BE2C (cell line): ENCODE data around the gene ASB8.
A peak's percentile ranks its signal among the peaks of the same experiment; 100 is the strongest.

Experiments used
- DNase-seq: peaks from one replicate; pipeline ENCODE4 v3.0.0-alpha.2; 2020
- H3K27me3 ChIP-seq: fragments of 250-450 bp; sonication (Bioruptor Pico); 2 replicates; pipeline ENCODE4 v1.5.1; 2020; ENCODE audit warnings: mild to moderate bottlenecking
- H3K36me3 ChIP-seq: fragments of 250-450 bp; sonication (Bioruptor Pico); 2 replicates; pipeline ENCODE4 v1.5.1; 2020; ENCODE audit warnings: mild to moderate bottlenecking
- H3K4me1 ChIP-seq: fragments of 250-450 bp; sonication (Bioruptor Pico); 2 replicates; pipeline ENCODE4 v1.5.1; 2020
- H3K4me3 ChIP-seq: 2 replicates; pipeline ENCODE4 v1.5.1; 2011; ENCODE audit warnings: low read depth, low read length
- H3K9me3 ChIP-seq: fragments of 250-450 bp; sonication (Bioruptor Pico); 2 replicates; pipeline ENCODE4 v1.5.1; 2020
- TF ChIP-seq, protein P1 (sequence below): IDR thresholded peaks from 2 replicates; pipeline ENCODE4 v1.5.1; 2012; ENCODE audit warnings: mild to moderate bottlenecking, low read depth, low read length

The ASB8 gene

GRCh38 chr12:48192861-48193260, 35.5 kb upstream of the ASB8 start:
- TF ChIP-seq, protein P1, sequence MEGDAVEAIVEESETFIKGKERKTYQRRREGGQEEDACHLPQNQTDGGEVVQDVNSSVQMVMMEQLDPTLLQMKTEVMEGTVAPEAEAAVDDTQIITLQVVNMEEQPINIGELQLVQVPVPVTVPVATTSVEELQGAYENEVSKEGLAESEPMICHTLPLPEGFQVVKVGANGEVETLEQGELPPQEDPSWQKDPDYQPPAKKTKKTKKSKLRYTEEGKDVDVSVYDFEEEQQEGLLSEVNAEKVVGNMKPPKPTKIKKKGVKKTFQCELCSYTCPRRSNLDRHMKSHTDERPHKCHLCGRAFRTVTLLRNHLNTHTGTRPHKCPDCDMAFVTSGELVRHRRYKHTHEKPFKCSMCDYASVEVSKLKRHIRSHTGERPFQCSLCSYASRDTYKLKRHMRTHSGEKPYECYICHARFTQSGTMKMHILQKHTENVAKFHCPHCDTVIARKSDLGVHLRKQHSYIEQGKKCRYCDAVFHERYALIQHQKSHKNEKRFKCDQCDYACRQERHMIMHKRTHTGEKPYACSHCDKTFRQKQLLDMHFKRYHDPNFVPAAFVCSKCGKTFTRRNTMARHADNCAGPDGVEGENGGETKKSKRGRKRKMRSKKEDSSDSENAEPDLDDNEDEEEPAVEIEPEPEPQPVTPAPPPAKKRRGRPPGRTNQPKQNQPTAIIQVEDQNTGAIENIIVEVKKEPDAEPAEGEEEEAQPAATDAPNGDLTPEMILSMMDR: no peak
- peaks cover 4% of the 10 kb centered on the region for H3K4me1 ChIP-seq
- H3K36me3 ChIP-seq: no peaks in the 10 kb centered on the region
- no peak for DNase-seq
- H3K9me3 ChIP-seq: no peaks in the 10 kb centered on the region
- no peaks in the 10 kb centered on the region for H3K27me3 ChIP-seq
- no peak overlapping the region for H3K4me3 ChIP-seq

DNA sequence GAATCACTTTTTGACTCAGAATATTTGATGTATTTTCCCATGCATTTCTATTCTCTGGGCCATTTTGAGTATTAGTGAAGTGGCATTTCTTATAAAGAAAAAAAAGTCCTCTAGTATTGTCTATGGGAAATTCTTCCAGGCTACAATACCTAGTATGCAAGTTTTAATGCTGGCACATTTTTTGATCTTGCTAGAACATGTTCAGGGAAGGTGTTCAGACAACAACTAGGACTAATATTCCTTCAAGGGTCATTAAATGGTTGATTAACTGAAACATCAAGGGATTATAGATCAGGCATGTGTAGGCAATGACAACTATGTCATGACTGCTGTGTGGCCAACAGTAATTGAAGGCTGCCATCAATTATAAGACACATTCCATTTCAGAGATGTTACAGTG, 33.8 kb upstream of the ASB8 start:
- DNase-seq: no peak
- TF ChIP-seq, protein P1: no peak
- H3K4me3 ChIP-seq: no peak overlapping the region
- H3K36me3 ChIP-seq: no peaks in the 10 kb centered on the region
- H3K4me1 ChIP-seq: no peaks in the 10 kb centered on the region
- no peaks in the 10 kb centered on the region for H3K9me3 ChIP-seq
- no peaks in the 10 kb centered on the region; the same call in 1 of the 2 replicates for H3K27me3 ChIP-seq

DNA sequence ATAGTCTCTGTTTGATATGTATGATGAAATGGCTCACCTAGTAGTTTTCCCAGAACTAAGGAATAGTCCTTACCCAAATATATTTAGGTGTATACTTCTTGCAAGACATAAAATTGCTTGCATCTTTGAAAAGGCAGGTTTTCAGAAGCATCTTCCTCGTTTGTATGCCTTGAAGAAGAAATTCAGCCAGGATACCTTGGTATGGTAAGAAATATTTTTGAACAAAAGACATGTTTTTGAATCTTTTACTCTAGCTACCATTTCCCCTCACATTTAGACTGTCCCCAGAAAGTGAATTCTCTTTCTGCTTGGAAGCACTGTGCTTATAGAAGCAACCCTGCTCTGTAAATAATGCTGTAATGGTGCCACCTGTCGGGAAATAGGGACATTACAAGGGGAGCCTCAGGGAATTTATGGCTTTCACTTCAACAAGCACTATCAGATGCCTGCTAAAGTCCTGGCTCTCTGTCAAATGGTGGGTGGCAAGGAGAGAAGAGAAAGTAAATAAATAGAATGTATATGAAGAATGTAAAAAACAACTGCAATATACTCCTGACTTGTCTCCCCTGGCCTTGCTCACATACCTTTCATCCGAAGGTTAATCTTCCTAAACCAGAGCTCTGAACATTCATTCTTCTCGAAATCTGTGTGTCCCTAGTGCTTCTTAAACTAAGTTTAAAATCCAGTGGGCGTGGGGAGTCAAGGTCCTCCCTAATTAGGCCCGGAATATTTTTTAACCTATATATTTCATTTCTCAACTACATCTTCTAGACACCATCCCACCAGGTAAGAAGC, 32.2 kb upstream of the ASB8 start:
- TF ChIP-seq, protein P1: peak; percentile 87
- peak; percentile 66 for DNase-seq
- Histone ChIP-seq H3K9me3 (no peaks in the 10 kb centered on the region), H3K4me1 (no peaks in the 10 kb centered on the region), H3K36me3 (no peaks in the 10 kb centered on the region), H3K4me3 (no peak overlapping the region), H3K27me3 (peaks cover 15% of the 10 kb centered on the region)

DNA sequence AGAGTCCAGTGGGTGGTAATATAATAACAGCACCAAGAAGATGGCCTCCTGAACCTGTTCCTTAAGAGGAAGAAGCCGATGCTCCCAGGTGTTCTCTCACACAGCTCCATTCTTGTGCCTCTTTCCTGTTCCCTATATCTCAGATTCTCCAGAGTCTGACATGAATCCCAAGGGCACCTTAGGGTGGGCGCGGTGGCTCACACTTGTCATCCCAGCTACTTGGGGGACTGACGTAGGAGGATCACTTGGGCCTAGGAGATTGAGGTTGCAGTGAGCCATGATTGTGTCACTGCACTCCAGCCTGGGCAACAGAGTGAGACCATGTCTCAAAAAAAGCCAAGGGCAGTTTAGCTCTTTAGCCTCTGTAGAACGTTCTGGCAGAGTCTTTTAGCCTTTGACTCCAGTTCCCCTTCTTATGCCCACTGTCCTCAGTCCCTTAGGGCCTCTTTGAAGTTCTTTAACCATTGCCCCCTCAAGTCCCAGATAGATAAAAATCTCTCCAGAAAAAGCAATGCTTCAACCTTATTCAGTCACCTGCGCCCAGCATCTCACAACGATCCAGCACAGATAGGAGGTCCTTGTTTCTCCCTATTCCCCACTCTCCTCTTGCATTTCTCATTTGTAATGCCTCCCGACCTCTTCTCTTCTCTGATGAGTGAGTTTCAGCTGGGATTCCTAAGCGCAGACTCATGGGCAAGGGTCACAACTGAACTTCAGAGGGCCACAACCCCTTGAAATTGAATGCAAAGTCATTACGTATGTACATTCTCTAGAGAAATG, 30.8 kb upstream of the ASB8 start:
- H3K27me3 ChIP-seq: peaks cover 26% of the 10 kb centered on the region
- H3K4me1 ChIP-seq: no peaks in the 10 kb centered on the region
- H3K4me3 ChIP-seq: no peak overlapping the region
- DNase-seq: no peak
- TF ChIP-seq, protein P1: no peak
- H3K9me3 ChIP-seq: no peaks in the 10 kb centered on the region
- H3K36me3 ChIP-seq: no peaks in the 10 kb centered on the region

- Histone ChIP-seq H3K27me3 (peaks cover 26% of the 10 kb centered on the region), H3K9me3 (no peaks in the 10 kb centered on the region), H3K36me3 (no peaks in the 10 kb centered on the region), H3K4me3 (peak overlapping the region; percentile 66; the same call in 1 of the 2 replicates), H3K4me1 (no peaks in the 10 kb centered on the region)
- TF ChIP-seq, protein P1: no peak
- no peak for DNase-seq
These were observed 28.0 kb upstream of the ASB8 start for GRCh38 chr12:48185181-48185919.
